Osteoblast (primary cell): ENCODE results near the gene TTLL12. TPM values are rescaled to one million over a fixed set of nuclear protein-coding genes. Genes with fewer than 3 reads are reported as not detected.

Experiments used
- DNase-seq: peaks from one replicate; pipeline ENCODE4 v3.0.0; 2011; ENCODE audit warnings: low spot score, mixed read lengths; ENCODE audit not compliant: insufficient read length; ENCODE audit errors: missing footprints
- H2AFZ ChIP-seq: 2 replicates; pipeline ENCODE4 v1.6.0; 2011; ENCODE audit warnings: mild to moderate bottlenecking, low read length
- H3K27ac ChIP-seq: 2 replicates; pipeline ENCODE4 v1.5.1; 2011; ENCODE audit warnings: mild to moderate bottlenecking, low read depth, low read length, moderate library complexity
- H3K27me3 ChIP-seq: 2 replicates; pipeline ENCODE4 v1.6.0; 2012; ENCODE audit warnings: mild to moderate bottlenecking, control low read depth, inconsistent platforms, low read length, moderate library complexity; ENCODE audit not compliant: insufficient read depth
- H3K36me3 ChIP-seq: 2 replicates; pipeline ENCODE4 v1.5.1; 2011; ENCODE audit warnings: mild to moderate bottlenecking, low read length, control low read depth, moderate library complexity; ENCODE audit not compliant: insufficient read depth
- H3K4me1 ChIP-seq: 2 replicates; pipeline ENCODE4 v1.5.1; 2011; ENCODE audit warnings: mild to moderate bottlenecking, low read length, control low read depth, moderate library complexity; ENCODE audit not compliant: insufficient read depth
- H3K4me2 ChIP-seq: 2 replicates; pipeline ENCODE4 v1.6.0; 2011; ENCODE audit warnings: mild to moderate bottlenecking, low read length; ENCODE audit not compliant: insufficient read depth
- H3K4me3 ChIP-seq: fragments of 200-600 bp; sonication (generic); 3 replicates; pipeline ENCODE4 v1.5.1; 2012; ENCODE audit warnings: mild to moderate bottlenecking, low read length, inconsistent platforms; ENCODE audit not compliant: insufficient read depth
- H3K79me2 ChIP-seq: 2 replicates; pipeline ENCODE4 v1.6.0; 2012; ENCODE audit warnings: mild to moderate bottlenecking, low read length, control low read depth, inconsistent platforms; ENCODE audit not compliant: insufficient read depth
- H3K9me3 ChIP-seq: 2 replicates; pipeline ENCODE4 v1.5.1; 2011; ENCODE audit warnings: low read depth, low read length, control low read depth
- H4K20me1 ChIP-seq: 2 replicates; pipeline ENCODE4 v1.6.0; 2012; ENCODE audit warnings: mild to moderate bottlenecking, low read length, control low read depth; ENCODE audit not compliant: insufficient read depth
- CTCF ChIP-seq: IDR thresholded peaks from 2 replicates; pipeline ENCODE4 v1.5.1; 2011; ENCODE audit warnings: mild to moderate bottlenecking, low read depth, low read length, moderate library complexity; ENCODE audit errors: extremely low read depth
- total RNA-seq: library from RNA; depleted of rRNA; stranded (reverse); fragments of >200 nt; gene quantifications from 2 replicates; pipeline ENCODE4 v1.2.3, GENCODE V29; 2012

Gene TTLL12
- total RNA-seq, 1 donor, result 29.0 TPM

- Histone ChIP-seq H3K4me1 (peaks cover 9% of the 10 kb centered on the region), H2AFZ (peak overlapping the region; percentile 57), H3K27me3 (no peaks in the 10 kb centered on the region), H3K9me3 (no peaks in the 10 kb centered on the region), H3K27ac (peak overlapping the region; percentile 67), H3K79me2 (peaks cover 54% of the 10 kb centered on the region), H3K36me3 (peaks cover 2% of the 10 kb centered on the region), H3K4me3 (peak overlapping the region; percentile 86), H4K20me1 (peaks cover 24% of the 10 kb centered on the region), H3K4me2 (peak overlapping the region; percentile 95)
- no peak for TF ChIP-seq CTCF
- DNase-seq, result peak; percentile 91
Measured at GRCh38 chr22:43152003-43152356, 35.0 kb downstream of the TTLL12 start.

DNA sequence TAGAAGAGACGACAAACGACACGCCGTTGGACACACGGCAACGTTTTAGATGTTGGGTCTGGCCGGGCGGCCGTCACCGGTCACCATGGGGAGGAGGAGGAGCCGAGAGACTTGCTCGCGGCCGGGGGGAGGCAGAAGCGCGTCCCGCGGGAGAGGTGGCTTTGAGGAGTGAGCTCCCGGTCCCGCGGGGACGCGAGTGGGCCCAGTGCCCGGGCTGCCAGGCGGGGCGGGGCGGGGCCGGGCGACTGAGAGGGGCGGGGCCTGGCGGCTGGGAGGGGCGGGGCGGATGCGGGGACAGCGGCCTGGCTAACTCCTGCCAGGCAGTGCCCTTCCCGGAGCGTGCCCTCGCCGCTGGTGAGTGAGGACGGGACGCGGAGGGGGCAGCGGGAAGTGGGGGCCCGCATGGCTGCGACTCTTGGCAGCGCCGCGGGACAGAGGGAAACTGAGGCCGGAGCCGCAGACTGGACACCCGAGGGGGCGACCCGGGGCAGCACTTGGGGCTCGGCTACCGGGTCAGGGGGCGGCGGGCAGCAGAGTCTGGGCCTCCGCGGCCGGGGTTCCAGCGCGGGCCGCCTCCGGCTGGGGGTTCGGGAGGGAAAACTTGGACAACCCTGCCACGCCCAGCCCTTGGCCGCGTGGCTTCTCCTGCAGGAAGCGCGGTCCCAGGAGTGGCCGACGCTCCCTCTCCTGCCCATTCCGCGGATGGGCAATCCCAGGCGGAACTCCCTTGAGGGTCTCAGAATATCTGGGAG, 35.5 kb downstream of the TTLL12 start, which contains the start of gene TSPO:
Gene TSPO (plus strand): TSS at position 309 of the 752 bp plus-strand sequence. CDS start 7,680 bp downstream, outside the sequence.
- Histone ChIP-seq H3K79me2 (peaks cover 48% of the 10 kb centered on the region), H3K27me3 (no peaks in the 10 kb centered on the region), H2AFZ (peak within 1 kb of the TSS; percentile 61), H3K27ac (peak within 1 kb of the TSS; percentile 67), H3K36me3 (no peaks in the 10 kb centered on the region), H3K4me2 (peak within 1 kb of the TSS; percentile 95), H3K4me1 (peaks cover 9% of the 10 kb centered on the region), H3K9me3 (no peaks in the 10 kb centered on the region), H4K20me1 (peaks cover 18% of the 10 kb centered on the region), H3K4me3 (peak within 1 kb of the TSS; percentile 86)
- DNase-seq, result peak; percentile 98
- TF ChIP-seq CTCF, result no peak

DNA sequence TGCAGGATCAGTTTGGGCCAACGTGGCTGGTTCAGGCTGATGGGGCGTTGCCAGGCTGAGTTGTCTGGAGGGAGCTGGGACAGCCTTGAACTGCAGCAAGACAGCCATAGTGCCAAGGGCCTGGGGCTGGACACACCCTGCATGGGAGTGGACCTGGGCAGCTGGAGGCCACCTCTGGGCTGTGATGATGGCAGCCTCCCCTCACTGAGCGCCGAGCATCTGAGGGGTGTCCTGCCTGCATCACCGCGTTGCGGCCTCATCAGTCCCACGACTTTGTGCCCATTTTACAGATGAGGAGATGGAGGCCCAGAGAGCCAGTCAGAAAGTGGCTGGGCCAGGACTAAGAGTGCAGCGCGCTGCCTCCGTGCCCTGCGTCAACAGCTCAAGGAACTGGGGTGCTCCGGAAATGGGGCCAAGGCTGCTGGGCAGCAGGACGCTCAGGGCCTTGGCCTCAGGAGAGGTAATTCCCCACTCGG, 36.2 kb downstream of the TTLL12 start:
- no peak overlapping the region for H3K27ac ChIP-seq
- TF ChIP-seq CTCF, result no peak
- H3K27me3 ChIP-seq, result no peaks in the 10 kb centered on the region
- peaks cover 14% of the 10 kb centered on the region for H4K20me1 ChIP-seq
- no peaks in the 10 kb centered on the region for H3K9me3 ChIP-seq
- peak overlapping the region; percentile 86 for H3K4me3 ChIP-seq
- H2AFZ ChIP-seq, result peak overlapping the region; percentile 61
- H3K36me3 ChIP-seq, result no peaks in the 10 kb centered on the region
- DNase-seq, result peak; percentile 60
- peak overlapping the region; percentile 95 for H3K4me2 ChIP-seq
- peaks cover 9% of the 10 kb centered on the region for H3K4me1 ChIP-seq
- peaks cover 42% of the 10 kb centered on the region for H3K79me2 ChIP-seq

- peaks cover 21% of the 10 kb centered on the region for H3K79me2 ChIP-seq
Measured at GRCh38 chr22:43148581-43148980, 38.4 kb downstream of the TTLL12 start.

More at GRCh38 chr22:43148581-43148980, 38.4 kb downstream of the TTLL12 start:
- Histone ChIP-seq H3K27me3 (no peaks in the 10 kb centered on the region), H3K36me3 (no peaks in the 10 kb centered on the region), H3K4me1 (peaks cover 2% of the 10 kb centered on the region), H3K27ac (no peak overlapping the region), H3K4me2 (no peak overlapping the region), H3K9me3 (no peaks in the 10 kb centered on the region), H3K4me3 (no peak overlapping the region), H4K20me1 (peaks cover 2% of the 10 kb centered on the region), H2AFZ (no peak overlapping the region)
- TF ChIP-seq CTCF, result no peak
- DNase-seq, result no peak
